HL-60 (cell line): Measurements from ENCODE around the gene MTMR12.

ENCODE experiments used
- DNase-seq, 2 experiments: peaks; one replicate each; pipeline ENCODE4 v3.0.0-alpha.2; 2010 to 2020; ENCODE audit warnings: low read depth in 1 of 2, low spot score in 1 of 2
- H3K27ac ChIP-seq: fragments of 250-450 bp; sonication (Bioruptor Pico); replicated peaks from 2 replicates; pipeline ENCODE4 v1.5.1; 2020; ENCODE audit warnings: mild to moderate bottlenecking, moderate library complexity
- H3K27me3 ChIP-seq: fragments of 250-450 bp; sonication (Bioruptor Pico); 2 replicates; pipeline ENCODE4 v1.5.1; 2021; ENCODE audit warnings: mild to moderate bottlenecking, moderate library complexity; ENCODE audit not compliant: insufficient read depth, poor library complexity, severe bottlenecking
- H3K4me3 ChIP-seq: replicated peaks from 2 replicates; pipeline ENCODE4 v1.5.1; 2011; ENCODE audit warnings: mild to moderate bottlenecking, control low read depth, low read length; ENCODE audit not compliant: insufficient read depth
- GABPA ChIP-seq: IDR thresholded peaks from 2 replicates; pipeline ENCODE4 v1.6.1; 2012; ENCODE audit warnings: low read depth
- POLR2AphosphoS5 ChIP-seq: IDR thresholded peaks from 2 replicates; pipeline ENCODE4 v1.6.1; 2012; ENCODE audit warnings: low read depth
- SPI1 ChIP-seq: IDR thresholded peaks from 2 replicates; pipeline ENCODE4 v1.6.1; 2012; ENCODE audit warnings: low read depth, mild to moderate bottlenecking, borderline replicate concordance
- TF ChIP-seq, protein P1 (sequence below): IDR thresholded peaks from one replicate; pipeline ENCODE4 v1.5.1; 2011; ENCODE audit warnings: low read length, control low read depth, inconsistent platforms; ENCODE audit not compliant: insufficient read depth
- TF ChIP-seq, protein P2 (sequence below): IDR thresholded peaks from 2 replicates; pipeline ENCODE4 v1.6.1; 2012; ENCODE audit warnings: low read depth; ENCODE audit not compliant: insufficient replicate concordance

Gene MTMR12

DNA sequence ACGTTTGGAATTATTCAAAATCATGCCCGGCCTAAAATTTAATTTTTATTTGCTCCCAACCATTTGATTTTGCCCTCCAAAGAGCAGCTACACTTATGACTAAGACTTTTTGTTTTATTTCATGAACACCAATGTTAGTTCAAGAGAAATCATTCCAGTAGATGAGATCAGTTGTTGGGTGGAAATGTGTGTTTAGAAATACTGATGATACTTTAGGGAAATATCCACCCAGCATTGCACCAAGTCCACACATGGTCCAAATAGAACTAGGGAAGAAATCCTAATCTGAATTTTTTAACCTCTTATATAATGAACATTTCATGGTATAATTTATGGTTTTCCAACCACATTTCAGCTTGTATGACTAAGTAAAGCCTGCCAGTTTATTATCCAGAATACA is 110.3 kb downstream of the MTMR12 start:
- no peak for DNase-seq
- TF ChIP-seq POLR2AphosphoS5 (no peak), SPI1 (no peak), GABPA (no peak)
- TF ChIP-seq, protein P1, sequence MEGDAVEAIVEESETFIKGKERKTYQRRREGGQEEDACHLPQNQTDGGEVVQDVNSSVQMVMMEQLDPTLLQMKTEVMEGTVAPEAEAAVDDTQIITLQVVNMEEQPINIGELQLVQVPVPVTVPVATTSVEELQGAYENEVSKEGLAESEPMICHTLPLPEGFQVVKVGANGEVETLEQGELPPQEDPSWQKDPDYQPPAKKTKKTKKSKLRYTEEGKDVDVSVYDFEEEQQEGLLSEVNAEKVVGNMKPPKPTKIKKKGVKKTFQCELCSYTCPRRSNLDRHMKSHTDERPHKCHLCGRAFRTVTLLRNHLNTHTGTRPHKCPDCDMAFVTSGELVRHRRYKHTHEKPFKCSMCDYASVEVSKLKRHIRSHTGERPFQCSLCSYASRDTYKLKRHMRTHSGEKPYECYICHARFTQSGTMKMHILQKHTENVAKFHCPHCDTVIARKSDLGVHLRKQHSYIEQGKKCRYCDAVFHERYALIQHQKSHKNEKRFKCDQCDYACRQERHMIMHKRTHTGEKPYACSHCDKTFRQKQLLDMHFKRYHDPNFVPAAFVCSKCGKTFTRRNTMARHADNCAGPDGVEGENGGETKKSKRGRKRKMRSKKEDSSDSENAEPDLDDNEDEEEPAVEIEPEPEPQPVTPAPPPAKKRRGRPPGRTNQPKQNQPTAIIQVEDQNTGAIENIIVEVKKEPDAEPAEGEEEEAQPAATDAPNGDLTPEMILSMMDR: no peak
- TF ChIP-seq, protein P2, sequence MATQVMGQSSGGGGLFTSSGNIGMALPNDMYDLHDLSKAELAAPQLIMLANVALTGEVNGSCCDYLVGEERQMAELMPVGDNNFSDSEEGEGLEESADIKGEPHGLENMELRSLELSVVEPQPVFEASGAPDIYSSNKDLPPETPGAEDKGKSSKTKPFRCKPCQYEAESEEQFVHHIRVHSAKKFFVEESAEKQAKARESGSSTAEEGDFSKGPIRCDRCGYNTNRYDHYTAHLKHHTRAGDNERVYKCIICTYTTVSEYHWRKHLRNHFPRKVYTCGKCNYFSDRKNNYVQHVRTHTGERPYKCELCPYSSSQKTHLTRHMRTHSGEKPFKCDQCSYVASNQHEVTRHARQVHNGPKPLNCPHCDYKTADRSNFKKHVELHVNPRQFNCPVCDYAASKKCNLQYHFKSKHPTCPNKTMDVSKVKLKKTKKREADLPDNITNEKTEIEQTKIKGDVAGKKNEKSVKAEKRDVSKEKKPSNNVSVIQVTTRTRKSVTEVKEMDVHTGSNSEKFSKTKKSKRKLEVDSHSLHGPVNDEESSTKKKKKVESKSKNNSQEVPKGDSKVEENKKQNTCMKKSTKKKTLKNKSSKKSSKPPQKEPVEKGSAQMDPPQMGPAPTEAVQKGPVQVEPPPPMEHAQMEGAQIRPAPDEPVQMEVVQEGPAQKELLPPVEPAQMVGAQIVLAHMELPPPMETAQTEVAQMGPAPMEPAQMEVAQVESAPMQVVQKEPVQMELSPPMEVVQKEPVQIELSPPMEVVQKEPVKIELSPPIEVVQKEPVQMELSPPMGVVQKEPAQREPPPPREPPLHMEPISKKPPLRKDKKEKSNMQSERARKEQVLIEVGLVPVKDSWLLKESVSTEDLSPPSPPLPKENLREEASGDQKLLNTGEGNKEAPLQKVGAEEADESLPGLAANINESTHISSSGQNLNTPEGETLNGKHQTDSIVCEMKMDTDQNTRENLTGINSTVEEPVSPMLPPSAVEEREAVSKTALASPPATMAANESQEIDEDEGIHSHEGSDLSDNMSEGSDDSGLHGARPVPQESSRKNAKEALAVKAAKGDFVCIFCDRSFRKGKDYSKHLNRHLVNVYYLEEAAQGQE: no peak
- no peak overlapping the region for H3K4me3 ChIP-seq
- no peak overlapping the region for H3K27ac ChIP-seq
- no peaks in the 10 kb centered on the region for H3K27me3 ChIP-seq

DNA sequence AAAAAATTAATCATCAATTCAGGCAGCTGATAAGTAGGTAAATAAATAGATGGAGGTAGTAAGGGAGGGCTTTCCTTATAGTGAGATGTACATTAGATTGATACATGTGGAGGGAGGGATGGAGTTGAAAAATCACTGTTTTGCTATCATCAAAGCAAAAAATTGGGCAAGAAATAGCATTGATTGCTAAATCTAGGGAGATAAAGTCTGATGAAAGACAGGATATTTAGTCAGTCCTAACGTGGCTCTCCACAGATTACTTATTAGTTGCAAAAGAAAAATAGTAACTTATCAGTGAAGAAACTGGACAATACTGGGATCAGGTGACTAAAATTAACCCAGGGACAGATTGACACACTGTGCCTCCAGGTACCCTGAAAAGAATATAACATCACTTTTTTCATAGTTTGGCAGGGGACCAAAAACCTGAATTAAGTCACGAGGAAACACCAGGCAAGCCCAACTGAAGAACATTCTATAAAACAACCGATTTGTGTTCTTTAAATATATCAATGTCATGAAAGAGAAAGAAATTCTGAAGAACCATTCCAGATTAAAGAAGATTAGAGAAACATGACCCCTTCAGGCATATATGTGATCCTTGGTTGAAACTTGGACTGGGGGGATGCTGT is 111.5 kb downstream of the MTMR12 start:
- DNase-seq: no peak
- H3K27ac ChIP-seq: no peak overlapping the region
- TF ChIP-seq, protein P1: no peak
- TF ChIP-seq SPI1 (no peak), POLR2AphosphoS5 (no peak), GABPA (no peak)
- TF ChIP-seq, protein P2: no peak

DNA sequence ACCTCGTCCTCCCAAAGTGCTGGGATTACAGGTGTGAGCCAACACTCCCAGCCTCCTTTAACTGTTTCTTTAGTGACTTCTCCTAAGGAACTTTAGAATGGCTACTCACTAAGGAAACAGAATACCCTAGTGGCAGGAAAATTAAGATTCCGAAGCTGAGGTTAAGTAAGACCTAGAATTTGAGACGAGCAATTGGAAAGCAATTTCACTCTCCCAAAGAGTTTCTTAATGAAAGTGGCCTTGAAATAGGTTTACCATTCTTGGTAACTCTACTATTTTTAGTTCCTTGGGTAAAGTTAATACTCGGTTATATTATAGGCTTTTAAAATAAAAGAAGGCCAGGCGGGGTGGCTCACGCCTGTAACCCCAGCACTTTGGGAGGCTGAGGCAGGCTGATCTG is 115.7 kb downstream of the MTMR12 start:
- TF ChIP-seq GABPA (no peak), SPI1 (no peak), POLR2AphosphoS5 (no peak)
- TF ChIP-seq, protein P1: no peak
- TF ChIP-seq, protein P2: no peak
- DNase-seq: no peak
- Histone ChIP-seq H3K27ac (no peak overlapping the region), H3K4me3 (no peak overlapping the region), H3K27me3 (no peaks in the 10 kb centered on the region)

More for the DNA sequence above, 111.5 kb downstream of the MTMR12 start:
- Histone ChIP-seq H3K27me3 (no peaks in the 10 kb centered on the region), H3K4me3 (no peak overlapping the region)
